IgD-negative memory B cell (primary cell): ENCODE measurements around the gene UBL3. TPM values are rescaled to one million over a fixed set of nuclear protein-coding genes. Genes with fewer than 3 reads are reported as not detected.

Experiments
- H3K27ac Mint-ChIP-seq, 3 donors: one replicate each; pipeline ENCODE4 v1.8.0; 2020 to 2022; ENCODE audit warnings: mild to moderate bottlenecking in 3 of 3, mixed read lengths in 3 of 3, moderate library complexity in 1 of 3
- H3K27me3 Mint-ChIP-seq: one replicate; pipeline ENCODE4 v1.8.0; 2021; ENCODE audit warnings: mixed read lengths
- H3K36me3 Mint-ChIP-seq: one replicate; pipeline ENCODE4 v1.8.0; 2020; ENCODE audit warnings: mild to moderate bottlenecking, mixed read lengths
- H3K4me1 Mint-ChIP-seq, 3 donors: one replicate each; pipeline ENCODE4 v1.8.0; 2020 to 2022; ENCODE audit warnings: mixed read lengths in 3 of 3, mild to moderate bottlenecking in 1 of 3
- H3K4me3 Mint-ChIP-seq, 4 donors: one replicate each; pipeline ENCODE4 v1.8.0; 2020 to 2022; ENCODE audit warnings: mild to moderate bottlenecking in 4 of 4, mixed read lengths in 4 of 4, moderate library complexity in 3 of 4
- H3K9me3 Mint-ChIP-seq, 3 donors: one replicate each; pipeline ENCODE4 v1.8.0; 2020 to 2021; ENCODE audit warnings: mixed read lengths in 3 of 3, mild to moderate bottlenecking in 1 of 3
- polyA plus RNA-seq: library from polyadenylated mRNA; unstranded; fragments of 300-500 nt; fragmentation: Illumina TruSeq; gene quantifications from one replicate; pipeline ENCODE4 v1.2.3, GENCODE V29; 2021

The UBL3 gene
- polyA plus RNA-seq, 1 donor from 2014 or later, result 25.7 TPM

- Mint-ChIP-seq H3K9me3 (peaks cover 0 to 2% (median 0%) of the 10 kb centered on the region in 3 donors), H3K4me1 (no peaks in the 10 kb centered on the region), H3K4me3 (no peak overlapping the region), H3K36me3 (peaks cover 4% of the 10 kb centered on the region), H3K27me3 (peaks cover 28% of the 10 kb centered on the region), H3K27ac (no peak overlapping the region)
Observed at GRCh38 chr13:29875646-29876045, 25.2 kb upstream of the UBL3 start.

GRCh38 chr13:29868581-29868980, 18.2 kb upstream of the UBL3 start:
- H3K4me1 Mint-ChIP-seq, result no peaks in the 10 kb centered on the region
- H3K4me3 Mint-ChIP-seq, result no peak overlapping the region
- H3K36me3 Mint-ChIP-seq, result no peaks in the 10 kb centered on the region
- peaks cover 19% of the 10 kb centered on the region for H3K27me3 Mint-ChIP-seq
- no peak overlapping the region for H3K27ac Mint-ChIP-seq
- peaks cover 0 to 1% (median 0%) of the 10 kb centered on the region in 3 donors for H3K9me3 Mint-ChIP-seq

GRCh38 chr13:29865934-29866333, 15.5 kb upstream of the UBL3 start:
- Mint-ChIP-seq H3K27ac (no peak overlapping the region), H3K9me3 (no peaks in the 10 kb centered on the region), H3K36me3 (no peaks in the 10 kb centered on the region), H3K4me1 (no peaks in the 10 kb centered on the region), H3K4me3 (no peak overlapping the region), H3K27me3 (peaks cover 14% of the 10 kb centered on the region)

GRCh38 chr13:29861694-29862110, 11.3 kb upstream of the UBL3 start:
- Mint-ChIP-seq H3K9me3 (no peaks in the 10 kb centered on the region), H3K36me3 (no peaks in the 10 kb centered on the region), H3K4me3 (no peak overlapping the region), H3K4me1 (no peaks in the 10 kb centered on the region), H3K27me3 (peaks cover 14% of the 10 kb centered on the region), H3K27ac (no peak overlapping the region)

GRCh38 chr13:29859971-29860370, 9.6 kb upstream of the UBL3 start:
- peaks cover 12% of the 10 kb centered on the region for H3K27me3 Mint-ChIP-seq
- no peak overlapping the region for H3K27ac Mint-ChIP-seq
- H3K9me3 Mint-ChIP-seq, result peaks cover 0 to 1% (median 0%) of the 10 kb centered on the region in 3 donors
- H3K36me3 Mint-ChIP-seq, result no peaks in the 10 kb centered on the region
- H3K4me3 Mint-ChIP-seq, result no peak overlapping the region
- H3K4me1 Mint-ChIP-seq, result no peaks in the 10 kb centered on the region

- peaks cover 2% of the 10 kb centered on the region for H3K27me3 Mint-ChIP-seq
- H3K27ac Mint-ChIP-seq, result no peak overlapping the region
- no peaks in the 10 kb centered on the region for H3K4me1 Mint-ChIP-seq
- peaks cover 0 to 2% (median 0%) of the 10 kb centered on the region in 3 donors for H3K9me3 Mint-ChIP-seq
- no peaks in the 10 kb centered on the region for H3K36me3 Mint-ChIP-seq
- H3K4me3 Mint-ChIP-seq, result no peak overlapping the region
Observed at GRCh38 chr13:29858667-29859066, 8.2 kb upstream of the UBL3 start.

- Mint-ChIP-seq H3K4me1 (no peaks in the 10 kb centered on the region), H3K27ac (no peak overlapping the region), H3K36me3 (no peaks in the 10 kb centered on the region), H3K27me3 (peaks cover 2% of the 10 kb centered on the region), H3K9me3 (peaks cover 0 to 2% (median 0%) of the 10 kb centered on the region in 3 donors), H3K4me3 (no peak overlapping the region)
Observed at GRCh38 chr13:29858231-29858630, 7.8 kb upstream of the UBL3 start.

- no peaks in the 10 kb centered on the region for H3K4me1 Mint-ChIP-seq
- no peak overlapping the region for H3K27ac Mint-ChIP-seq
- H3K27me3 Mint-ChIP-seq, result no peaks in the 10 kb centered on the region
- no peak overlapping the region for H3K4me3 Mint-ChIP-seq
- H3K9me3 Mint-ChIP-seq, result peaks cover 0 to 2% (median 0%) of the 10 kb centered on the region in 3 donors
- H3K36me3 Mint-ChIP-seq, result no peaks in the 10 kb centered on the region
Observed at GRCh38 chr13:29857085-29857484, 6.7 kb upstream of the UBL3 start.

GRCh38 chr13:29856426-29856825, 6.0 kb upstream of the UBL3 start:
- no peaks in the 10 kb centered on the region for H3K36me3 Mint-ChIP-seq
- H3K4me1 Mint-ChIP-seq, result no peaks in the 10 kb centered on the region
- H3K9me3 Mint-ChIP-seq, result peaks cover 0 to 2% (median 0%) of the 10 kb centered on the region in 3 donors
- no peaks in the 10 kb centered on the region for H3K27me3 Mint-ChIP-seq
- no peak overlapping the region for H3K27ac Mint-ChIP-seq
- no peak overlapping the region for H3K4me3 Mint-ChIP-seq

GRCh38 chr13:29855784-29856183, 5.4 kb upstream of the UBL3 start:
- Mint-ChIP-seq H3K4me3 (no peak overlapping the region), H3K27ac (no peak overlapping the region), H3K4me1 (peaks cover 0 to 2% (median 0%) of the 10 kb centered on the region in 3 donors), H3K27me3 (no peaks in the 10 kb centered on the region), H3K9me3 (peaks cover 0 to 2% (median 0%) of the 10 kb centered on the region in 3 donors), H3K36me3 (no peaks in the 10 kb centered on the region)

- Mint-ChIP-seq H3K27me3 (no peaks in the 10 kb centered on the region), H3K9me3 (peaks cover 0 to 2% (median 0%) of the 10 kb centered on the region in 3 donors), H3K36me3 (no peaks in the 10 kb centered on the region), H3K27ac (no peak overlapping the region), H3K4me1 (peaks cover 0 to 3% (median 0%) of the 10 kb centered on the region in 3 donors), H3K4me3 (no peak overlapping the region)
Observed at GRCh38 chr13:29855009-29855408, 4.6 kb upstream of the UBL3 start.

- H3K4me1 Mint-ChIP-seq, result peaks cover 5 to 9% (median 8%) of the 10 kb centered on the region in 3 donors
- peaks cover 0 to 2% (median 0%) of the 10 kb centered on the region in 3 donors for H3K9me3 Mint-ChIP-seq
- H3K27ac Mint-ChIP-seq, result no peak overlapping the region
- peak overlapping the region in 2 of 4 donors; percentile 5 to 78 for H3K4me3 Mint-ChIP-seq
- no peaks in the 10 kb centered on the region for H3K27me3 Mint-ChIP-seq
- H3K36me3 Mint-ChIP-seq, result no peaks in the 10 kb centered on the region
Observed at GRCh38 chr13:29853131-29853530, 2.7 kb upstream of the UBL3 start.

- Mint-ChIP-seq H3K36me3 (no peaks in the 10 kb centered on the region), H3K27me3 (no peaks in the 10 kb centered on the region), H3K4me1 (peaks cover 8 to 12% (median 11%) of the 10 kb centered on the region in 3 donors), H3K27ac (peak overlapping the region in 1 of 3 donors; percentile 14), H3K4me3 (peak overlapping the region in 1 of 4 donors; percentile 78), H3K9me3 (peaks cover 0 to 2% (median 0%) of the 10 kb centered on the region in 3 donors)
Observed at GRCh38 chr13:29852472-29853054, 2.1 kb upstream of the UBL3 start.

GRCh38 chr13:29849731-29850212, 645 bp downstream of the UBL3 start:
- Mint-ChIP-seq H3K4me3 (peak overlapping the region; percentile 97 to 100 (median 99)), H3K36me3 (no peaks in the 10 kb centered on the region), H3K27me3 (no peaks in the 10 kb centered on the region), H3K4me1 (peaks cover 21 to 28% (median 27%) of the 10 kb centered on the region in 3 donors), H3K27ac (peak overlapping the region; percentile 83 to 99 (median 94)), H3K9me3 (no peaks in the 10 kb centered on the region)

GRCh38 chr13:29849071-29849631, 1.3 kb downstream of the UBL3 start:
- Mint-ChIP-seq H3K36me3 (no peaks in the 10 kb centered on the region), H3K4me3 (peak overlapping the region; percentile 97 to 100 (median 99)), H3K27ac (peak overlapping the region; percentile 83 to 96 (median 94)), H3K27me3 (no peaks in the 10 kb centered on the region), H3K4me1 (peaks cover 22 to 29% (median 28%) of the 10 kb centered on the region in 3 donors), H3K9me3 (no peaks in the 10 kb centered on the region)
